MCF 10A (cell line): Measurements from ENCODE around the gene DDX31. TPM values are rescaled to one million over a fixed set of nuclear protein-coding genes. Genes with fewer than 3 reads are reported as not detected.

ENCODE experiments used
- BruUV-seq: library from RNA; stranded (reverse); fragments of 400-500 nt; replicated peaks from 2 replicates; lab custom pipeline; 2021; lab: Mats Ljungman, UMichigan
- CTCF ChIA-PET: fragments of 300-600 bp; sonication (Branson Sonifier 250); formaldehyde crosslinking; extraction: SDS; loops from one replicate; lab custom pipeline; 2021; ENCODE audit warnings: antibody characterized with exemption, inconsistent platforms; lab: Yijun Ruan, JAX
- POLR2A ChIA-PET: fragments of 300-600, 350-650 bp; sonication (Branson Sonifier 250); formaldehyde crosslinking; extraction: SDS; loops from one replicate; lab custom pipeline; 2020; ENCODE audit warnings: antibody characterized with exemption, inconsistent platforms; lab: Yijun Ruan, JAX
- DNase-seq: peaks from one replicate; pipeline ENCODE4 v3.0.0-alpha.2; 2018; ENCODE audit not compliant: unreplicated experiment
- H3K27ac Mint-ChIP-seq: one replicate; pipeline ENCODE4 v1.8.0; 2022; ENCODE audit warnings: mild to moderate bottlenecking, low read depth, mixed read lengths; ENCODE audit not compliant: unreplicated experiment
- H3K27me3 Mint-ChIP-seq: one replicate; pipeline ENCODE4 v1.8.0; 2022; ENCODE audit warnings: mixed read lengths; ENCODE audit not compliant: insufficient read depth, unreplicated experiment
- H3K36me3 Mint-ChIP-seq: one replicate; pipeline ENCODE4 v1.8.0; 2022; ENCODE audit warnings: mild to moderate bottlenecking, moderate library complexity, mixed read lengths; ENCODE audit not compliant: insufficient read depth, unreplicated experiment
- H3K4me1 Mint-ChIP-seq: one replicate; pipeline ENCODE4 v1.8.0; 2022; ENCODE audit warnings: mixed read lengths; ENCODE audit not compliant: insufficient read depth, unreplicated experiment
- H3K4me3 Mint-ChIP-seq: one replicate; pipeline ENCODE4 v1.8.0; 2022; ENCODE audit warnings: mild to moderate bottlenecking, moderate library complexity, mixed read lengths; ENCODE audit not compliant: unreplicated experiment
- H3K9me3 Mint-ChIP-seq: one replicate; pipeline ENCODE4 v1.8.0; 2022; ENCODE audit warnings: mixed read lengths; ENCODE audit not compliant: unreplicated experiment
- CTCF ChIP-seq: fragments of 200-600 bp; IDR thresholded peaks from one replicate; pipeline ENCODE4 v1.8.0; 2022; ENCODE audit warnings: antibody characterized with exemption, mild to moderate bottlenecking; ENCODE audit not compliant: unreplicated experiment
- intact Hi-C: fragments of 100-400 bp; cut with micrococcal nuclease; formaldehyde crosslinking; loops from 2 replicates; pipeline ENCODE4 v1.14.1; 2022
- total RNA-seq: library from RNA; stranded (reverse); gene quantifications from 2 replicates; pipeline ENCODE4 v1.2.3, GENCODE V29; 2022

DDX31 gene
- total RNA-seq, 1 experiment from 2014 or later = 28.8 TPM

GRCh38 chr9:132631685-132632084, 38.1 kb downstream of the DDX31 start:
- no peaks in the 10 kb centered on the region for H3K9me3 Mint-ChIP-seq
- H3K4me3 Mint-ChIP-seq = no peak overlapping the region
- BruUV-seq = no TSS peak
- peaks cover 60% of the 10 kb centered on the region for H3K36me3 Mint-ChIP-seq
- H3K27ac Mint-ChIP-seq = no peak overlapping the region
- TF ChIP-seq CTCF = no peak
- intact Hi-C loops = no loop called here
- ChIA-PET CTCF (interaction anchor here (1.2 kb wide), 1 partner anchor 13 kb away, joined by 3 read pairs; no protein-coding TSS in a partner anchor), POLR2A (interaction anchor here (1.0 kb wide), 1 partner anchor 38 kb away, joined by 4 read pairs; the partner anchor contains the start of gene DDX31)
- no peaks in the 10 kb centered on the region for H3K27me3 Mint-ChIP-seq
- peaks cover 26% of the 10 kb centered on the region for H3K4me1 Mint-ChIP-seq
- no peak for DNase-seq

DNA sequence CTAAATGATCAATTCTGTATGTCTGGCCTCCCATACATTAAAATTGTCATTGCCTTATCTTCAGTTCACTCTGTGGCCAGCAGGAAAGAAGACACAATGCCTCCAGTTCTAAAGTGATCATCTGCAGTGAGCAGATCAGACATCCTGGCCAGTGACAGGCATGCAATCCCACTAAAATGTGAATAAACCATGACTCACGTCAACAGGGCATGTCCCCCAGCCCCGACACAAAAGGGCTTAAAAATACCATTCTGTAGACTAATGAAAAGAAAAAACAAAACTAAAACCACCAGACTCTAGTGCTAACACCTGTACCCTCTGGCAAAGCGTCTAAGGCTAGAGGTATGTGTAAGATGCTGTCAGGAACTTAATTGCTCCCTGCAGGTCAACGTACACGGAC, 38.5 kb downstream of the DDX31 start:
- no TSS peak for BruUV-seq
- no peaks in the 10 kb centered on the region for H3K9me3 Mint-ChIP-seq
- intact Hi-C loops = no loop called here
- POLR2A ChIA-PET = interaction anchor here (0.7 to 1.0 kb wide), 3 partner anchors 26 to 202 kb away, joined by 3 to 4 read pairs (median 3); partner anchors contain the start of gene DDX31
- no peaks in the 10 kb centered on the region for H3K27me3 Mint-ChIP-seq
- CTCF ChIA-PET = interaction anchor here (0.5 to 1.2 kb wide), 2 partner anchors 13 to 181 kb away, joined by 3 read pairs; no protein-coding TSS in a partner anchor
- DNase-seq = peak; percentile 65
- H3K27ac Mint-ChIP-seq = no peak overlapping the region
- H3K4me1 Mint-ChIP-seq = peaks cover 26% of the 10 kb centered on the region
- peaks cover 61% of the 10 kb centered on the region for H3K36me3 Mint-ChIP-seq
- H3K4me3 Mint-ChIP-seq = no peak overlapping the region
- no peak for TF ChIP-seq CTCF

- DNase-seq = peak; percentile 58
- POLR2A ChIA-PET = interaction anchor here (0.7 to 1.0 kb wide), 3 partner anchors 25 to 203 kb away, joined by 3 to 4 read pairs (median 3); partner anchors contain the start of gene DDX31
- Mint-ChIP-seq H3K9me3 (no peaks in the 10 kb centered on the region), H3K27me3 (no peaks in the 10 kb centered on the region), H3K36me3 (peaks cover 56% of the 10 kb centered on the region), H3K4me3 (no peak overlapping the region), H3K4me1 (peaks cover 26% of the 10 kb centered on the region), H3K27ac (no peak overlapping the region)
- intact Hi-C loops = no loop called here
- BruUV-seq = no TSS peak
- no peak for TF ChIP-seq CTCF
- CTCF ChIA-PET = interaction anchor here (0.5 to 1.2 kb wide), 2 partner anchors 14 to 181 kb away, joined by 3 read pairs; no protein-coding TSS in a partner anchor
Observed at GRCh38 chr9:132630811-132631210, 39.0 kb downstream of the DDX31 start.

- no peak for DNase-seq
- no peak overlapping the region for H3K4me3 Mint-ChIP-seq
- ChIA-PET CTCF (interaction anchor here (0.7 kb wide), 2 partner anchors 27 to 129 kb away, joined by 3 read pairs; no protein-coding TSS in a partner anchor), POLR2A (no interaction called here)
- no TSS peak for BruUV-seq
- H3K27me3 Mint-ChIP-seq = no peaks in the 10 kb centered on the region
- H3K4me1 Mint-ChIP-seq = peaks cover 32% of the 10 kb centered on the region
- peaks cover 59% of the 10 kb centered on the region for H3K36me3 Mint-ChIP-seq
- intact Hi-C loops = no loop called here
- TF ChIP-seq CTCF = no peak
- no peak overlapping the region for H3K27ac Mint-ChIP-seq
- no peaks in the 10 kb centered on the region for H3K9me3 Mint-ChIP-seq
Observed at GRCh38 chr9:132630116-132630515, 39.7 kb downstream of the DDX31 start.
